Stimulated activated CD4-positive, alpha-beta T cell treated with anti-CD3 and anti-CD28 coated beads, Interleukin-15, amount 100 ng/mL, for 24 hours (primary cell): ENCODE measurements around the gene ANKRD29.

Experiments used
- DNase-seq: peaks from one replicate; pipeline ENCODE4 v3.0.0-alpha.2; 2020

ANKRD29 gene

GRCh38 chr18:23683671-23684070 is 21.0 kb upstream of the ANKRD29 start:
- DNase-seq = no peak

- no peak for DNase-seq
Measured at GRCh38 chr18:23683155-23683554, 20.4 kb upstream of the ANKRD29 start.

GRCh38 chr18:23682472-23682871 is 19.8 kb upstream of the ANKRD29 start:
- DNase-seq = no peak

- DNase-seq = no peak
Measured at GRCh38 chr18:23682045-23682444, 19.3 kb upstream of the ANKRD29 start.

GRCh38 chr18:23675896-23676295 is 13.2 kb upstream of the ANKRD29 start:
- DNase-seq = no peak

GRCh38 chr18:23675236-23675635 is 12.5 kb upstream of the ANKRD29 start:
- no peak for DNase-seq

GRCh38 chr18:23673725-23674124 is 11.0 kb upstream of the ANKRD29 start:
- no peak for DNase-seq

GRCh38 chr18:23671564-23671963 is 8.9 kb upstream of the ANKRD29 start:
- DNase-seq = no peak

GRCh38 chr18:23669804-23670405 is 7.2 kb upstream of the ANKRD29 start:
- DNase-seq = no peak

GRCh38 chr18:23669202-23669766 is 6.6 kb upstream of the ANKRD29 start:
- no peak for DNase-seq

- no peak for DNase-seq
Measured at GRCh38 chr18:23668731-23669130, 6.0 kb upstream of the ANKRD29 start.

- DNase-seq = no peak
Measured at GRCh38 chr18:23667114-23667513, 4.4 kb upstream of the ANKRD29 start.

- DNase-seq = no peak
Measured at GRCh38 chr18:23664674-23665073, 2.0 kb upstream of the ANKRD29 start.

- peak; percentile 8 for DNase-seq
Measured at GRCh38 chr18:23661735-23662308, 889 bp downstream of the ANKRD29 start.

GRCh38 chr18:23658285-23658684 is 4.4 kb downstream of the ANKRD29 start:
- DNase-seq = no peak

GRCh38 chr18:23652232-23652631 is 10.5 kb downstream of the ANKRD29 start:
- no peak for DNase-seq

- DNase-seq = no peak
Measured at GRCh38 chr18:23650968-23651927, 11.5 kb downstream of the ANKRD29 start.

GRCh38 chr18:23648940-23649607 is 13.6 kb downstream of the ANKRD29 start:
- DNase-seq = no peak

- DNase-seq = no peak
Measured at GRCh38 chr18:23648456-23648855, 14.3 kb downstream of the ANKRD29 start.

GRCh38 chr18:23646282-23646681 is 16.4 kb downstream of the ANKRD29 start:
- no peak for DNase-seq

GRCh38 chr18:23645568-23646175 is 17.0 kb downstream of the ANKRD29 start:
- no peak for DNase-seq

GRCh38 chr18:23643815-23644490 is 18.8 kb downstream of the ANKRD29 start:
- no peak for DNase-seq
